ENCODE measurements around the gene KLHDC4.
"Not testable (repeated sequence)": the region's sequence is repeated elsewhere in the genome, so short reads cannot be mapped to it uniquely, and the experiment has no call there.

The KLHDC4 gene

GRCh38 chr16:87787451-87788091 is 21.8 kb upstream of the KLHDC4 start:
- DNase-seq: not testable (repeated sequence)

- DNase-seq: no peak
Observed at GRCh38 chr16:87784812-87785211, 19.0 kb upstream of the KLHDC4 start.

GRCh38 chr16:87782033-87782432 is 16.2 kb upstream of the KLHDC4 start:
- DNase-seq: no peak

- peak; percentile 71 for DNase-seq
Observed at GRCh38 chr16:87780385-87780989, 14.7 kb upstream of the KLHDC4 start.

GRCh38 chr16:87778830-87779579 is 13.2 kb upstream of the KLHDC4 start:
- peak; percentile 80 for DNase-seq

GRCh38 chr16:87778476-87778829 is 12.7 kb upstream of the KLHDC4 start:
- DNase-seq: no peak

GRCh38 chr16:87773836-87774235 is 8.1 kb upstream of the KLHDC4 start:
- not testable (repeated sequence) for DNase-seq

- not testable (repeated sequence) for DNase-seq
Observed at GRCh38 chr16:87767456-87767855, 1.7 kb upstream of the KLHDC4 start.

GRCh38 chr16:87766485-87766797 is 655 bp upstream of the KLHDC4 start:
- no peak for DNase-seq

- DNase-seq: no peak
Observed at GRCh38 chr16:87765473-87765775, 362 bp downstream of the KLHDC4 start.

- no peak for DNase-seq
Observed at GRCh38 chr16:87764600-87765472, 950 bp downstream of the KLHDC4 start.

- DNase-seq: no peak
Observed at GRCh38 chr16:87762620-87763019, 3.2 kb downstream of the KLHDC4 start.

GRCh38 chr16:87762071-87762571 is 3.7 kb downstream of the KLHDC4 start:
- DNase-seq: no peak

- DNase-seq: no peak
Observed at GRCh38 chr16:87761060-87761459, 4.7 kb downstream of the KLHDC4 start.

- DNase-seq: no peak
Observed at GRCh38 chr16:87757841-87758426, 7.9 kb downstream of the KLHDC4 start.

- no peak for DNase-seq
Observed at GRCh38 chr16:87754535-87754934, 11.3 kb downstream of the KLHDC4 start.

- DNase-seq: no peak
Observed at GRCh38 chr16:87747626-87748414, 18.0 kb downstream of the KLHDC4 start.

GRCh38 chr16:87746178-87746577 is 19.6 kb downstream of the KLHDC4 start:
- DNase-seq: no peak

GRCh38 chr16:87744750-87745514 is 20.9 kb downstream of the KLHDC4 start:
- no peak for DNase-seq

- no peak for DNase-seq
Observed at GRCh38 chr16:87742781-87743490, 22.9 kb downstream of the KLHDC4 start.

All from NCI-H2081 treated with DMSO at 0.1 percent for 48 hours (cell line).